Thyroid gland (tissue), 4 donors: ENCODE results near the gene KRT79. TPM values are rescaled to one million over a fixed set of nuclear protein-coding genes. Genes with fewer than 3 reads are reported as not detected.
A peak's percentile ranks its signal among the peaks of the same experiment; 100 is the strongest.

Experiments used
- DNase-seq, 2 donors: peaks; one replicate each; pipeline ENCODE4 v3.0.0-alpha.2; 2019
- H3K27ac ChIP-seq, 3 donors: fragments of 200-600 bp; sonication (generic); 1 replicate in 2 of 3; 2 replicates in 1 of 3; pipeline ENCODE4 v1.5.1; 2016 to 2019; ENCODE audit warnings: mild to moderate bottlenecking in 1 of 3, moderate library complexity in 1 of 3
- H3K27me3 ChIP-seq: fragments of 200-600 bp; sonication (generic); one replicate; pipeline ENCODE4 v1.5.1; 2019
- H3K36me3 ChIP-seq, 2 donors: fragments of 200-600 bp; sonication (generic); one replicate each; pipeline ENCODE4 v1.5.1; 2016 to 2019
- H3K4me1 ChIP-seq, 2 donors: fragments of 200-600 bp; sonication (generic); one replicate each; pipeline ENCODE4 v1.5.1; 2017 to 2019
- H3K4me3 ChIP-seq, 3 donors: fragments of 200-600 bp; sonication (generic); replicated peaks in 1 of 3; 1 replicate in 2 of 3; 2 replicates in 1 of 3; pipeline ENCODE4 v1.5.1; 2016; ENCODE audit warnings: mild to moderate bottlenecking in 1 of 3
- H3K9me3 ChIP-seq: fragments of 200-600 bp; sonication (generic); one replicate; pipeline ENCODE4 v1.5.1; 2017
- POLR2A ChIP-seq, 2 donors: fragments of 450-650 bp; IDR thresholded peaks; one replicate each; pipeline ENCODE4 v1.6.1; 2017; ENCODE audit warnings: antibody characterized with exemption in 2 of 2, mild to moderate bottlenecking in 2 of 2, moderate library complexity in 1 of 2
- WGBS, 2 donors: methylation state at CpG; one replicate each; pipeline ENCODE4 v1.1.5; 2017; 5-methylcytosine and 5-hydroxymethylcytosine counted together
- intact Hi-C: fragments of 100-400 bp; cut with DNase I; formaldehyde crosslinking; loops from one replicate; pipeline ENCODE4 v1.15.1; 2023
- total RNA-seq, 4 donors: library from RNA; depleted of rRNA; stranded (reverse); fragments of >200 nt; gene quantifications; one replicate each; pipeline ENCODE4 v1.2.3, GENCODE V29; 2016
- TF ChIP-seq, protein P1 (sequence below), 6 experiments: fragments of 200-600 bp in 3 of 6; fragments of 450-650 bp in 3 of 6; sonication (generic) in 3 of 6; IDR thresholded peaks; one replicate each; pipeline ENCODE4 v1.5.1; 2016 to 2019; ENCODE audit warnings: antibody characterized with exemption in 6 of 6, mild to moderate bottlenecking in 2 of 6, inconsistent platforms in 1 of 6, moderate library complexity in 1 of 6

Gene KRT79
- total RNA-seq, 4 donors from 2014 or later, result not detected

DNA sequence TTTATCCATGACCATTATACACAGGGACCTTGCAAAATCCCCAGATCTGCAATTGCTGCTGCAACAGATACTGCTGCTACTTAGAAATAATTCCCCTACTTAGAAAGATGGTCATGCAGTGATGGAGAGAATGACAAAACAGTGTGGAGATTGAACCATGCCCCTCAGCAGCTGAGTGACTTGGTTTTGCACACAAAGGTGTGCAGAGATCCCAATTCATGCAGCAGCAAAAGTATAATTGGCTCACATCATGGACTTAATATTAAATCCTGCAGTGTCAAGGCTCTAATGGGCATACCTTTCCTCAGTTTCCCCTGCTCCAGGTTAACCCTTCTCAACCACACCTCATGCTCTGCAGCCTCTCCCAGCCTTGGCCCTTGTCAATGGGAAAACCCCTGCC is 17.7 kb upstream of the KRT79 start:
- no peaks in the 10 kb centered on the region for H3K36me3 ChIP-seq
- H3K9me3 ChIP-seq, result no peaks in the 10 kb centered on the region
- H3K27ac ChIP-seq, result no peak overlapping the region
- H3K4me1 ChIP-seq, result peaks cover 13 to 25% of the 10 kb centered on the region in 2 donors
- H3K27me3 ChIP-seq, result no peaks in the 10 kb centered on the region
- DNase-seq, result no peak
- TF ChIP-seq POLR2A (IDR thresholded peaks at IDR 0.05), result no peak
- TF ChIP-seq, protein P1, sequence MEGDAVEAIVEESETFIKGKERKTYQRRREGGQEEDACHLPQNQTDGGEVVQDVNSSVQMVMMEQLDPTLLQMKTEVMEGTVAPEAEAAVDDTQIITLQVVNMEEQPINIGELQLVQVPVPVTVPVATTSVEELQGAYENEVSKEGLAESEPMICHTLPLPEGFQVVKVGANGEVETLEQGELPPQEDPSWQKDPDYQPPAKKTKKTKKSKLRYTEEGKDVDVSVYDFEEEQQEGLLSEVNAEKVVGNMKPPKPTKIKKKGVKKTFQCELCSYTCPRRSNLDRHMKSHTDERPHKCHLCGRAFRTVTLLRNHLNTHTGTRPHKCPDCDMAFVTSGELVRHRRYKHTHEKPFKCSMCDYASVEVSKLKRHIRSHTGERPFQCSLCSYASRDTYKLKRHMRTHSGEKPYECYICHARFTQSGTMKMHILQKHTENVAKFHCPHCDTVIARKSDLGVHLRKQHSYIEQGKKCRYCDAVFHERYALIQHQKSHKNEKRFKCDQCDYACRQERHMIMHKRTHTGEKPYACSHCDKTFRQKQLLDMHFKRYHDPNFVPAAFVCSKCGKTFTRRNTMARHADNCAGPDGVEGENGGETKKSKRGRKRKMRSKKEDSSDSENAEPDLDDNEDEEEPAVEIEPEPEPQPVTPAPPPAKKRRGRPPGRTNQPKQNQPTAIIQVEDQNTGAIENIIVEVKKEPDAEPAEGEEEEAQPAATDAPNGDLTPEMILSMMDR (IDR thresholded peaks at IDR 0.05), result no peak
- intact Hi-C loops, result no loop called here
- H3K4me3 ChIP-seq, result no peak overlapping the region

DNA sequence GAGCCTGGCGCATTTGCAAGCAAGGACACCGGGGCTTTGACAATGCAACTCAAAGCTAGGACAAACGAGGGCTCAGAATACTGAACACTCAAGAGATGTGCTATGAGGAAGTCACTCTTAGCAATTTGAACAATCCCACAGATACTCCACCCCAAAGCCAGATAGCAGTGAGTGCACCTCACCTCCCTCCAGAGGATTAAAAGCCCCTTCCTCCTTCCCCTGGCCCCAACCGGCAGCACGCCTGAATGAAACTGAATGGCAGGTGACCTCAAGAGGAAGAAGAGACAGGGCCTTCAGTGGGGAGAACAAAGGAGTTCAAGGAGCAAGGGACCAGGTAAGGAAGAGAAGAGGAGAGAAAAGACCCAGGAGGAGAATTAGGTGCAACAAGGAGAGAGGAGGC is 16.6 kb upstream of the KRT79 start:
- no peaks in the 10 kb centered on the region for H3K9me3 ChIP-seq
- no peak overlapping the region for H3K27ac ChIP-seq
- no peaks in the 10 kb centered on the region for H3K36me3 ChIP-seq
- TF ChIP-seq POLR2A (IDR thresholded peaks at IDR 0.05), result no peak
- TF ChIP-seq, protein P1 (IDR thresholded peaks at IDR 0.05), result no peak
- 82 to 85% methylated on average over 5 of the region's 5 CpGs for WGBS, 2 donors
- peaks cover 13 to 25% of the 10 kb centered on the region in 2 donors for H3K4me1 ChIP-seq
- intact Hi-C loops, result no loop called here
- no peaks in the 10 kb centered on the region for H3K27me3 ChIP-seq
- no peak overlapping the region for H3K4me3 ChIP-seq
- DNase-seq, result no peak

DNA sequence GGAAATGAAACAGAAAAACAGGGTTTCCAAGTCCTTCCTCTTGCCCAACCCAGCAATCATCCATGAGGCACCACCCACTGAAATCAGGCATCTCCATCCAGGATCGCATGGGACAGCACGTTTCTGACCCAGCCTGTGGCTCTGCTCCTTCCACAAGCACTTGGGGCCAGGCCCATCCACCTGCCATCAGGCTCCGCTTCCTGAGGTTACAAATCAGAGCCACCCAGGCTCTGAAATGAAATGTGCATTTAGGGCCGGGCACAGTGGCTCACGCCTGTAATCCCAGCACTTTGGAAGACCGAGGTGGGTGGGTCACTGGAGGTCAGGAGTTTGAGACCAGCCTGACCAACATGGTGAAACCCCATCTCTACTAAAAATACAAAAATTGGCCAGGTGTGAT is 15.4 kb upstream of the KRT79 start:
- no peaks in the 10 kb centered on the region for H3K36me3 ChIP-seq
- H3K9me3 ChIP-seq, result no peaks in the 10 kb centered on the region
- H3K4me1 ChIP-seq, result peaks cover 13 to 25% of the 10 kb centered on the region in 2 donors
- H3K4me3 ChIP-seq, result no peak overlapping the region
- 83% methylated on average over 6 of the region's 6 CpGs for WGBS, 2 donors
- no peaks in the 10 kb centered on the region for H3K27me3 ChIP-seq
- intact Hi-C loops, result loop anchor here (10.0 kb wide), 1 partner anchor 75 kb away; the partner anchor contains the start of gene KRT76
- H3K27ac ChIP-seq, result no peak overlapping the region
- no peak for TF ChIP-seq POLR2A (IDR thresholded peaks at IDR 0.05)
- TF ChIP-seq, protein P1 (IDR thresholded peaks at IDR 0.05), result no peak
- no peak for DNase-seq

DNA sequence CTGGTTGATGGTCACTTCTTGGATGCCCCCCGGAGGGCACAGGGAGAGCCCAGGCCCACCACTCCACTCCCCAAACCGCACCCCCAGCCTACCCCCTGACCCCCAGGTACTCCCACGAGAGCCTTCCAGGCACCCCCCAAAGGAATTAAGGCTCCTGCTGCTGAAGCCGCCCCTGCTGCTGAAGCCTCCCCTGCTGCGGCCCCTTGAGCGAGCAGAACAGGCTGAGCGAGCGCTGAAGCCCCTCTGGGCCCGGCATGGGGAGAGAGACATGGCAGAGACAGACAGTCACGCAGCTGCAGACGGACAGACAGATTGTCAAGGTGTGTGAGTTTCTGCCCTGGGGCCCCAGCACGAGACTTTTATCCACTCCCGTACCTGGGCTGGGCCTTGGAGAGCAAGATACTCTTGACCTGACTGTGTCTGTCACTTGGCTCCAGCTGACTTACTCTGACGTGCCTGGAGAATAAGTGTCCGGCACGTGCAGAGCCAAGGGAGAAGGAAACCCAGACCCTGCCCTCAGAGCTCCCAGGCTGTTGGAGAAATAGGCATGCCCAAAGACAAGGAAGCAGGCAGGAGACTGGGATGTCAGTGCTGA is 14.6 kb upstream of the KRT79 start, which contains the start of gene KRT78:
KRT78 (minus strand) TSS at position 334 of the 595 bp plus-strand sequence; CDS start at position 270, 64 bp downstream.
- WGBS, 2 donors, result 40 to 52% methylated on average over 10 to 13 of the region's 16 CpGs
- TF ChIP-seq POLR2A (IDR thresholded peaks at IDR 0.05), result no peak
- TF ChIP-seq, protein P1 (IDR thresholded peaks at IDR 0.05), result no peak
- Histone ChIP-seq H3K27ac (peak within 1 kb of the TSS in 2 of 3 donors; percentile 9 to 36), H3K27me3 (no peaks in the 10 kb centered on the region), H3K36me3 (no peaks in the 10 kb centered on the region), H3K9me3 (no peaks in the 10 kb centered on the region), H3K4me3 (no peak within 1 kb of the TSS), H3K4me1 (peaks cover 13 to 25% of the 10 kb centered on the region in 2 donors)
- intact Hi-C loops, result loop anchor here (10.0 kb wide), 1 partner anchor 74 kb away; the partner anchor contains the start of gene KRT76
- peak; percentile 74 to 76 for DNase-seq

DNA sequence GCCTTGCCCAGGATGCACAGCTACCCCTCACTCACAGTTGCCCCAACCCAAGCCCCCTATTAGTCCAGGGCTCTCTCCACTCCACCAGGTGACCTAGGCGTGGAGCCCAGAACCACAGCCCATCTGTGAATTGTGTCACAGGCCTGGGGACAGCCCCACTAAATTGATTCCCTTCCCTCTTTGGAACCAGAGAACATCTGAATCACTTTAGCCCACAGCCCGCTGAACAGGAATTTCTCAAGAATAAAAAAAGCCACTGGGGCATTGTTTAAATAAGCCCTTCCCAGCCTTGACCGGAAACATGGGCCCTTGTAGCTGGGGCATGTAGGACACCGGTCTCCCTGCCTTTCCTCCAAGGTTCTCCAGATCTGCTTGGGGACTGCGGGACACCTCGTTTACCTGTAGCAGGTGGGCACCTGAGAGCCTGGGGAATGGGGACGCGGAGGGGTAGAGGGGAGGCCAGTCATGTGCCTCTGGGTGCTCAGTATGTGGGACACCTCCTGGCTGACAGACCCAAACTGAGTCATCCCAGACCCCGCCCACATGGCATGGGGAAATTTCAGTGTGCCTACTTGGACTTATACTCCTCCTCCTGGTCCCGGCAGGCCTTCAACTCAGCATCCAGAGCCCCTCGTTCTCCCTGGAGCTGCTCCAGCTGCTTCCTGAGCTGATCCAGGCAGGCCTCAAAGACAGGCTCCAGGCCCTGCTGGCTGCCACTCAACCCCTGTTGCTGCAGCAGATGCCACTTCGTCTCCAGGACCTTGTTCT is 13.4 kb upstream of the KRT79 start:
- WGBS, 2 donors, result 44 to 52% methylated on average over 6 to 7 of the region's 12 CpGs
- DNase-seq, result peak; percentile 54 to 60

More for the DNA sequence above, 13.4 kb upstream of the KRT79 start:
- intact Hi-C loops, result loop anchor here (10.0 kb wide), 1 partner anchor 73 kb away; the partner anchor contains the start of gene KRT76
- H3K4me3 ChIP-seq, result no peak overlapping the region
- H3K27me3 ChIP-seq, result no peaks in the 10 kb centered on the region
- H3K36me3 ChIP-seq, result no peaks in the 10 kb centered on the region
- no peaks in the 10 kb centered on the region for H3K9me3 ChIP-seq
- no peak for TF ChIP-seq POLR2A (IDR thresholded peaks at IDR 0.05)
- TF ChIP-seq, protein P1 (IDR thresholded peaks at IDR 0.05), result no peak
- H3K27ac ChIP-seq, result peak overlapping the region in 2 of 3 donors; percentile 9 to 22
- peaks cover 13 to 25% of the 10 kb centered on the region in 2 donors for H3K4me1 ChIP-seq
